Aorta (tissue), 5 donors: Measurements from ENCODE around the gene KPNB1. TPM values are rescaled to one million over a fixed set of nuclear protein-coding genes. Genes with fewer than 3 reads are reported as not detected.

Experiments
- ATAC-seq: fragments of 200-7000 bp; cut with Tn5 transposase; one replicate; pipeline ENCODE4 v1.9.1; 2022; ENCODE audit warnings: moderate library complexity; ENCODE audit not compliant: low FRiP score
- DNase-seq, 2 donors: peaks; one replicate each; pipeline ENCODE4 v3.0.0-alpha.2; 2020
- H3K27ac ChIP-seq, 2 donors: one replicate each; pipeline ENCODE4 v1.5.1; 2013; ENCODE audit warnings: low read length in 2 of 2, mild to moderate bottlenecking in 2 of 2, moderate library complexity in 2 of 2, control low read depth in 1 of 2, inconsistent platforms in 1 of 2, low read depth in 1 of 2
- H3K27me3 ChIP-seq, 2 donors: one replicate each; pipeline ENCODE4 v1.6.1; 2013; ENCODE audit warnings: control low read depth in 1 of 2, low read length in 1 of 2, mild to moderate bottlenecking in 1 of 2, moderate library complexity in 1 of 2; ENCODE audit not compliant: insufficient read depth in 2 of 2, control insufficient read depth in 1 of 2
- H3K36me3 ChIP-seq, 2 donors: one replicate each; pipeline ENCODE4 v1.6.1; 2013; ENCODE audit warnings: control low read depth in 1 of 2, low read length in 1 of 2, mild to moderate bottlenecking in 1 of 2; ENCODE audit not compliant: insufficient read depth in 2 of 2, control insufficient read depth in 1 of 2
- H3K4me1 ChIP-seq, 2 donors: one replicate each; pipeline ENCODE4 v1.6.1; 2013; ENCODE audit warnings: low read length in 2 of 2, control low read depth in 1 of 2, mild to moderate bottlenecking in 1 of 2, moderate library complexity in 1 of 2; ENCODE audit not compliant: insufficient read depth in 2 of 2, control insufficient read depth in 1 of 2
- H3K4me3 ChIP-seq, 2 donors: one replicate each; pipeline ENCODE4 v1.5.1; 2013; ENCODE audit warnings: low read length in 2 of 2, control low read depth in 1 of 2, mild to moderate bottlenecking in 1 of 2
- H3K9me3 ChIP-seq: one replicate; pipeline ENCODE4 v1.6.1; 2013; ENCODE audit warnings: mild to moderate bottlenecking, low read length; ENCODE audit not compliant: control insufficient read depth
- WGBS, 2 donors: extraction: QIAGEN DNeasy Blood & Tissue Kit; methylation state at CpG; one replicate each; pipeline ENCODE4 v1.1.7; 2013; 5-methylcytosine and 5-hydroxymethylcytosine counted together
- intact Hi-C, 2 donors: fragments of 100-400 bp; cut with DNase I; formaldehyde crosslinking; loops; one replicate each; pipeline versions ENCODE4 v1.14.2 to v1.15.0; 2022
- polyA plus RNA-seq, 2 donors: library from polyadenylated mRNA; stranded (reverse); fragments of 200-250 nt; gene quantifications; one replicate each; pipeline ENCODE4 v1.2.3, GENCODE V29; 2013
- total RNA-seq, 2 donors: library from RNA; stranded (reverse); fragmentation: NEBNext Ultra II Directional; extraction: Animal tissue kit (Norgen Biotek cat#: 25700); gene quantifications; one replicate each; pipeline ENCODE4 v1.2.1, GENCODE V29; 2021
- donor health status: healthy with polysubstance abuse.
- donor health status: Bipolar disorder and iron deficiency.
- donor health status: DM: no; HTN: no; CAD: no.
- donor health status: DM: no; HTN: no; CAD: no.
- donor health status: DM: yes; HTN: yes; CAD: no.

KPNB1 gene
- total and polyA plus RNA-seq, 4 donors: 39.4 to 202 (median 115) TPM

DNA sequence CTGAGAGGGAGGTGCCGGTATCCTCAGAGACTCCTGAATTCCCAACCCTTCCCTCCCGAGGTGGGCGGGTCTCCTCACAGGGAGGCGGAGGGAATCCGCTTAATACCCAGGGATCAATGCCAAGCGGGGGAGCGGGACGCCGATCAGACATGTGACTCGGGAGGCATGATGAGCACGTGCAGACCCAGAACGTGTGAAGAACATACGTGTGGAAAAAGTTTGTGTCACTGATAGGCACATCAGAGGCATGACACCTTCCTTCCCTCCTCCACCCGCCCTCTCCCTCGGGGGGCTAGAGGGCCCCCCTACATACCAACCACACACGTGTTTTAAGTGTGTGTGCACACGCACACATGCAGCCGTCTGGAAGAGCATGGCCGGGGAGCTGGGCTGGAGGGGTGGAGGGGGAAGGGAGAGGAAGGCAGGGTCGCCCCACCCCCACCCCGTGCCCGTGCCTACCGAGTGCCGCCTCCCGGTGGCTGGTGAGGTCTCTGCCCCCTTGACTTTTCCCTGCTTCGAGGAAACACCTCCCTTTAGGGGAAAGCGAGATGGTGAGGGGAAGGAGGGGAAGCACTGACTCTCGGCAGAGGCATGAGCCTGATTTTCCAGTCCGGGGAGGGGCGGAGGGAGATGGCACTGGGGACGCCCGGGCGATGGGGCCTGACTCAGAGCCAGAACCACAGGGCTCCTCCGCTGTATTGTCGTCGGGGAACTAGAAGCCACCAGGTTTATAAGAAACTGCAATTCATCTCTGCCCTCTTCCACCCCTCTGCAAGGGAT is 71.2 kb downstream of the KPNB1 start:
- Histone ChIP-seq H3K4me1 (no peaks in the 10 kb centered on the region), H3K36me3 (no peaks in the 10 kb centered on the region), H3K27me3 (no peaks in the 10 kb centered on the region), H3K27ac (no peak overlapping the region), H3K4me3 (no peak overlapping the region), H3K9me3 (no peaks in the 10 kb centered on the region)
- ATAC-seq (no peak), DNase-seq (peak in 1 of 2 donors; percentile 86)
- 5% methylated on average over 34 to 36 of the region's 36 CpGs for WGBS, 2 donors
- intact Hi-C loops: no loop called here

- H3K27me3 ChIP-seq: no peaks in the 10 kb centered on the region
- no peaks in the 10 kb centered on the region for H3K4me1 ChIP-seq
- intact Hi-C loops: no loop called here
- no peaks in the 10 kb centered on the region for H3K9me3 ChIP-seq
- H3K36me3 ChIP-seq: no peaks in the 10 kb centered on the region
- WGBS, 2 donors: 36 to 44% methylated on average over 8 of the region's 8 CpGs
- no peak overlapping the region for H3K4me3 ChIP-seq
- DNase-seq (no peak), ATAC-seq (no peak)
- H3K27ac ChIP-seq: no peak overlapping the region
Measured at GRCh38 chr17:47721725-47722124, 72.0 kb downstream of the KPNB1 start.

GRCh38 chr17:47724705-47725104 is 75.0 kb downstream of the KPNB1 start:
- 84 to 86% methylated on average over 2 of the region's 2 CpGs for WGBS, 2 donors
- ATAC-seq (no peak), DNase-seq (no peak)
- H3K4me3 ChIP-seq: no peak overlapping the region
- H3K9me3 ChIP-seq: no peaks in the 10 kb centered on the region
- no peaks in the 10 kb centered on the region for H3K4me1 ChIP-seq
- no peaks in the 10 kb centered on the region for H3K36me3 ChIP-seq
- H3K27ac ChIP-seq: no peak overlapping the region
- intact Hi-C loops: loop anchor here in 1 of 2 donors (5.0 kb wide), 1 partner anchor 68 kb away; no protein-coding TSS in a partner anchor
- H3K27me3 ChIP-seq: no peaks in the 10 kb centered on the region

- intact Hi-C loops: loop anchor here in 1 of 2 donors (5.0 kb wide), 1 partner anchor 67 kb away; no protein-coding TSS in a partner anchor
- H3K4me3 ChIP-seq: no peak overlapping the region
- no peaks in the 10 kb centered on the region for H3K27me3 ChIP-seq
- H3K9me3 ChIP-seq: no peaks in the 10 kb centered on the region
- H3K4me1 ChIP-seq: no peaks in the 10 kb centered on the region
- H3K36me3 ChIP-seq: no peaks in the 10 kb centered on the region
- WGBS, 2 donors: 60 to 70% methylated on average over 13 of the region's 13 CpGs
- H3K27ac ChIP-seq: no peak overlapping the region
- ATAC-seq: no peak
- DNase-seq: no peak
Measured at GRCh38 chr17:47725446-47726111, 75.9 kb downstream of the KPNB1 start.

DNA sequence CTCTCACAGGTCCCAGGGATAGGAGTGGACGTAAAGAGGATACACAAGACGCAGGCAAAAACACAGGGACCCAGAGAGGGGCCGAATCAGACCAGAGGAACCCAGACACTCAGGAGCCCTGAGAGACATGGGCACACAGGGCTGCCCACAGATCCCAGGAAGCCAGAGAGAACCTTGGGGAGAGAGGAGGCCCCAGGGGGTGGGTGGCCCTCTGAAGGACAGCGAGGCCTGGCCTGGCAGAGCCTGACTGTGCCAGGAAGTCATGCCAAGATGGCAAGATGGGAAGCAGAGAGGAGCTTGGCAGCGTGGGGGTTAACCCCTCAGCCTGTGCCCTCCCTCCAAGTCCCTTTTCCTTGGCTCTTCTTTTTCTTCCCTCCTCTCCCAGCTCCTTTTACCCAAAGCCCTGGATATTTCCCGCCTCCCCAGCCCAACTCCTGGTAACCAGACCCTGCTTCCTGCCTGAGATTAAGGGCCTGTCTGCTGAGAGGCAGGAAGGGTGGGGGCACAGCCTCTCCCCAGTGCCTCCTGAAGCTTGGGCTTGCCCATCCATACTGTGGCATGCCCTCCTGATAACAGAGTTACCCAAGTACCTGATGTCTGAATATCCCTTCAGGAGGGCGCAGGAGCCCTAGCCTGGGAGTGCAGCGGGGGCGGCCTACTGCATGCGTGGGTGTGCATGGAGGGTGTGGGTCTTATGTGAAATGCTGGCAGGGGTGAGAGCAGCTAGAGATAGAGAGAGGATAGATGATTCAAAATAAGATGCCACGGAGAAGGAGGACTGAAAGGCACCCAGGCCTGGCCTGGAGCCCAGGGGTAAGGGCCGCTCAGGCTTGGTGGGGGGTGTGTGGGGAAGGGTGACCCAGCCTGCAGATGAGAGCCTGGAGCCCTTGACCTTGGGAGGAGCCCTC is 77.3 kb downstream of the KPNB1 start:
- no peak overlapping the region for H3K27ac ChIP-seq

GRCh38 chr17:47727704-47728036 is 78.0 kb downstream of the KPNB1 start:
- intact Hi-C loops: loop anchor here in 1 of 2 donors (5.0 kb wide), 1 partner anchor 65 kb away; no protein-coding TSS in a partner anchor
- no peak for ATAC-seq
- DNase-seq: peak; percentile 34 to 44
- Histone ChIP-seq H3K4me3 (no peak overlapping the region), H3K36me3 (no peaks in the 10 kb centered on the region), H3K9me3 (no peaks in the 10 kb centered on the region), H3K4me1 (no peaks in the 10 kb centered on the region), H3K27me3 (peaks cover 0 to 1% of the 10 kb centered on the region in 2 donors), H3K27ac (no peak overlapping the region)
- 76 to 82% methylated on average over 9 of the region's 9 CpGs for WGBS, 2 donors

More for the DNA sequence above, 77.3 kb downstream of the KPNB1 start:
- ATAC-seq (peak; percentile 13), DNase-seq (peak in 1 of 2 donors; percentile 49)
- Histone ChIP-seq H3K27me3 (no peaks in the 10 kb centered on the region), H3K4me3 (no peak overlapping the region), H3K36me3 (no peaks in the 10 kb centered on the region), H3K9me3 (no peaks in the 10 kb centered on the region), H3K4me1 (no peaks in the 10 kb centered on the region)
- WGBS, 2 donors: 83 to 84% methylated on average over 12 of the region's 12 CpGs
- intact Hi-C loops: loop anchor here in 1 of 2 donors (5.0 kb wide), 1 partner anchor 65 kb away; no protein-coding TSS in a partner anchor

GRCh38 chr17:47728214-47728877 is 78.6 kb downstream of the KPNB1 start:
- H3K36me3 ChIP-seq: no peaks in the 10 kb centered on the region
- H3K27me3 ChIP-seq: peaks cover 0 to 1% of the 10 kb centered on the region in 2 donors
- intact Hi-C loops: loop anchor here in 1 of 2 donors (5.0 kb wide), 1 partner anchor 64 kb away; no protein-coding TSS in a partner anchor
- H3K9me3 ChIP-seq: no peaks in the 10 kb centered on the region
- DNase-seq: peak; percentile 5 to 45
- H3K4me1 ChIP-seq: no peaks in the 10 kb centered on the region
- 87 to 88% methylated on average over 4 of the region's 4 CpGs for WGBS, 2 donors
- no peak for ATAC-seq
- no peak overlapping the region for H3K4me3 ChIP-seq
- H3K27ac ChIP-seq: no peak overlapping the region

GRCh38 chr17:47729476-47729875 is 79.8 kb downstream of the KPNB1 start:
- Histone ChIP-seq H3K36me3 (no peaks in the 10 kb centered on the region), H3K4me3 (no peak overlapping the region), H3K9me3 (no peaks in the 10 kb centered on the region), H3K4me1 (no peaks in the 10 kb centered on the region), H3K27ac (no peak overlapping the region), H3K27me3 (peaks cover 0 to 1% of the 10 kb centered on the region in 2 donors)
- 76 to 79% methylated on average over 8 of the region's 8 CpGs for WGBS, 2 donors
- ATAC-seq: no peak
- intact Hi-C loops: loop anchor here in 1 of 2 donors (5.0 kb wide), 1 partner anchor 63 kb away; no protein-coding TSS in a partner anchor
- DNase-seq: peak; percentile 32 to 33
